Measurements from ENCODE around the gene TAB2.

DNA sequence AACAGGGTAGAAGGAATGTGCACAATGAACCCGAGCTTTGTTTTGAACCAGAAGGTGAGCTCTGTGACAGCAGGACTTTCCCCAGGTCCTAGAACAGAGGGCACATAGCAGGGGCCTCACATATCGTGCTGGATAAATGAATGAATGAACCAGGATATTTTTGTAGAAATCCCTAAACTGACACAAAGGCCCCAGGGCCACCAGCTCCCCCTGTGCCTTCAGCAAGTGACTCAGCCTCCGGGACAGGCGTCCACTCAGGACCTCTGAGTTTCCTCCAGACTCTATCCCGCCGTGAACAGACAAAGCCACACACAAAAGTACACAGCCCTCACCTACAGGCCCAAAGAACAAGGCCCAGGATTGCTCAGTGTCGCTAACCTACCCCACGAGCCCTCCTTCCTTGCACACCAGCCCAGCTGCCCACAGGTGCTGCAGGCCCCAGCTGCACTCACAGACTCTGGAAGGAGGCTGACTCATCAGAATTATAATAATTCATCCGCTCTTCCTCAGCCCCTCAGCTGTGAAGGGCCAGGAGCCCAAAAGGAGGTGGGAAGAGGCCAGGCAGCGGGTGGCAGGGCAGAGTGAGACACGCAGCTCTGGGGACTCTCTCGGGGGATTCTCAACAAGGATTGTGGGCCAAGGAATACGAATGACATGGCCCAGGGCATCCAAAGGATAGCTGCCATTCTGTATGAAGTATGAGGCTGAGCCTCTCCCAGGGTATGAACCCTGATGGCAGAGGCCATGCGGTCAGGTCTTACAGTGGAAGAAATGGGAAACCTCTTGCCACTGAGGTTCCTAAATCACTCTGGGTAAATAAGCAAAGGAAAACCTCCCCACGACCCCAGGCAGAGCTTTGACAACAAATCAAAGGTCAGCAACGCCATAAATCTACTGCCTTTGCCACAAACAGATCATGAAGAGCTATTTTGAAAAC is 123.5 kb downstream of the TAB2 start:
- no peak for TF ChIP-seq FOXP2 (optimal IDR thresholded peaks at IDR 0.05; ENCODE audit: borderline replicate concordance, extremely low read depth, extremely low read length, insufficient read depth)
- no peak for TF ChIP-seq TAF1 (IDR thresholded peaks at IDR 0.05; ENCODE audit: borderline replicate concordance, insufficient read depth, low read length)
- no peak for TF ChIP-seq POLR2AphosphoS5 (IDR thresholded peaks at IDR 0.05; ENCODE audit: low read depth, low read length)
- no peak for TF ChIP-seq SIN3A (IDR thresholded peaks at IDR 0.05; ENCODE audit: borderline replicate concordance, insufficient read depth, low read length)
- no peak for TF ChIP-seq REST (IDR thresholded peaks at IDR 0.05; ENCODE audit: insufficient read depth in 1 of 2, low read depth in 2 of 2, low read length in 2 of 2)
